ENCODE measurements around the gene RYR3. TPM values are rescaled to one million over a fixed set of nuclear protein-coding genes. Genes with fewer than 3 reads are reported as not detected.

RYR3 gene
- polyA plus RNA-seq, 2 donors = 1.0 to 1.8 TPM

DNA sequence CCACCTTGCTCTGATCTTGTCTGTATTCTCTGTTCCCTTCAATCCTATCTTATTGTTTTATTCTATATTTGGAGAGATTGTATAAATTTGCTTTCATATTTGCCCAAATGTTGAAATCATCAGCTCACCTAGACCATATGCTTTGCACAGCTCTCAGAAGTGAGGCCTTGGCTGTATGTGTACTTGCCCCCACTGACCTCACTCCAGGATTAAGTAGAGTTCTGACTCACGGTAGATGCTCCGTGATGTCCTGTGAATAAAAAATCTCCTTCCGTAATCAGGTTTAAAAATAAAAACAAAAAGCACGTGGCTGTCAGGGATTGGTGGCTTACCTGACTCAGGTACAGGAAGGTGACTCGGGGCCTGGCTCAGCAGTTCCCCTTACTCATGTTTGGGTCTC lies 162.2 kb downstream of the RYR3 start:
- H3K9me3 ChIP-seq (ENCODE audit: control insufficient read depth in 2 of 2, insufficient read depth in 1 of 2, low read depth in 1 of 2, low read length in 1 of 2) = no peaks in the 10 kb centered on the region
- H3K4me1 ChIP-seq (ENCODE audit: control insufficient read depth in 2 of 2, insufficient read depth in 2 of 2, low read length in 1 of 2) = no peaks in the 10 kb centered on the region
- H3K4me3 ChIP-seq (ENCODE audit: low read depth in 1 of 2, low read length in 2 of 2) = no peak overlapping the region
- WGBS, 2 donors = 73 to 74% methylated on average over 5 of the region's 5 CpGs
- H3K36me3 ChIP-seq (ENCODE audit: control insufficient read depth in 2 of 2, insufficient read depth in 2 of 2, low read length in 1 of 2) = no peaks in the 10 kb centered on the region
- no peaks in the 10 kb centered on the region for H3K27me3 ChIP-seq (ENCODE audit: control insufficient read depth in 1 of 2, insufficient read depth in 2 of 2, low read length in 2 of 2)
- no peak overlapping the region for H3K27ac ChIP-seq (ENCODE audit: low read depth in 2 of 2, low read length in 1 of 2)

GRCh38 chr15:33473714-33474113 lies 162.9 kb downstream of the RYR3 start:
- no peak overlapping the region for H3K4me3 ChIP-seq (ENCODE audit: low read depth in 1 of 2, low read length in 2 of 2)
- H3K36me3 ChIP-seq (ENCODE audit: control insufficient read depth in 2 of 2, insufficient read depth in 2 of 2, low read length in 1 of 2) = no peaks in the 10 kb centered on the region
- H3K4me1 ChIP-seq (ENCODE audit: control insufficient read depth in 2 of 2, insufficient read depth in 2 of 2, low read length in 1 of 2) = no peaks in the 10 kb centered on the region
- H3K9me3 ChIP-seq (ENCODE audit: control insufficient read depth in 2 of 2, insufficient read depth in 1 of 2, low read depth in 1 of 2, low read length in 1 of 2) = no peaks in the 10 kb centered on the region
- no peaks in the 10 kb centered on the region for H3K27me3 ChIP-seq (ENCODE audit: control insufficient read depth in 1 of 2, insufficient read depth in 2 of 2, low read length in 2 of 2)
- H3K27ac ChIP-seq (ENCODE audit: low read depth in 2 of 2, low read length in 1 of 2) = no peak overlapping the region
- 69 to 70% methylated on average over 4 of the region's 4 CpGs for WGBS, 2 donors

DNA sequence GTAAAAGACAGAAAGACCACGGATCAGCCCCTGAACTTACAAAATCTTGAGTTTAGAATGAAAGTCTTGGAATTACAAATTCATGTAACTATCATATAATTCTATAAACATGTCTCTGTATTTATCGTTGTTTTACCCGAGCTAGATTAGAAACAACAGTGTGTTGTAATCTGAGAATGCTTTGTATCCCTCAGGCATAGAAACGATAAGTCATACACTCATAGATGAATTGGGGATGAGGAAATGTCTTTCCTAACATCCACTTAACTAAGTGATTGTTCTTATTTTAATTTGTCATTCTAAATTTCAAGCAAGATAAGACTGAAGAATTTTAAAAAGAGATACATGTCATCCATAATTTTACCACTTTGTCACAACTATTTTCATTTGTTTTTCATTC lies 165.3 kb downstream of the RYR3 start:
- Histone ChIP-seq H3K27me3 (ENCODE audit: control insufficient read depth in 1 of 2, insufficient read depth in 2 of 2, low read length in 2 of 2) (no peaks in the 10 kb centered on the region), H3K27ac (ENCODE audit: low read depth in 2 of 2, low read length in 1 of 2) (no peak overlapping the region), H3K4me1 (ENCODE audit: control insufficient read depth in 2 of 2, insufficient read depth in 2 of 2, low read length in 1 of 2) (no peaks in the 10 kb centered on the region), H3K9me3 (ENCODE audit: control insufficient read depth in 2 of 2, insufficient read depth in 1 of 2, low read depth in 1 of 2, low read length in 1 of 2) (no peaks in the 10 kb centered on the region), H3K4me3 (ENCODE audit: low read depth in 1 of 2, low read length in 2 of 2) (no peak overlapping the region), H3K36me3 (ENCODE audit: control insufficient read depth in 2 of 2, insufficient read depth in 2 of 2, low read length in 1 of 2) (no peaks in the 10 kb centered on the region)
- 80 to 85% methylated on average over 4 of the region's 4 CpGs for WGBS, 2 donors

DNA sequence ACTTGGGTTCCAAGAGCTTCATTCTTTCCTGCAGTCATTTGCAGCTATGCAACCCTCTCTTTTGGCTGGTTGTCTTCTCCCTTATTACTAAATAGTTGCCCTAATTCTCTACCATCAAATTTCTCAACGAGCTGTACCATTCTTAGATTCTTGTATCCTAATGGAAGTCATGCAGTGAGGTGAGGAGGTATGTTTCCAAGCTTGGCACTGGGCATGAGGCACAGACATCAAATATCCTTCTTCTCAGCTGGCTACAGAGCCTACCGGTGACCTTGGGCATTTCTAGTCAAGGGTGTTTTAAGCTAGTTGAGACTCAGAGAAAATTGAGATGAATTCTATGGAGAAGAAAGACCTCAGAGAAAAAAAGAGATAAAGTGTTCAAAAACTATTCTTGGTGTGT lies 166.1 kb downstream of the RYR3 start:
- Histone ChIP-seq H3K27ac (ENCODE audit: low read depth in 2 of 2, low read length in 1 of 2) (no peak overlapping the region), H3K9me3 (ENCODE audit: control insufficient read depth in 2 of 2, insufficient read depth in 1 of 2, low read depth in 1 of 2, low read length in 1 of 2) (no peaks in the 10 kb centered on the region), H3K27me3 (ENCODE audit: control insufficient read depth in 1 of 2, insufficient read depth in 2 of 2, low read length in 2 of 2) (no peaks in the 10 kb centered on the region), H3K4me3 (ENCODE audit: low read depth in 1 of 2, low read length in 2 of 2) (no peak overlapping the region), H3K36me3 (ENCODE audit: control insufficient read depth in 2 of 2, insufficient read depth in 2 of 2, low read length in 1 of 2) (no peaks in the 10 kb centered on the region), H3K4me1 (ENCODE audit: control insufficient read depth in 2 of 2, insufficient read depth in 2 of 2, low read length in 1 of 2) (no peaks in the 10 kb centered on the region)
- 81 to 83% methylated on average over 2 of the region's 2 CpGs for WGBS, 2 donors

- H3K4me1 ChIP-seq (ENCODE audit: control insufficient read depth in 2 of 2, insufficient read depth in 2 of 2, low read length in 1 of 2) = peaks cover 0 to 2% of the 10 kb centered on the region in 2 donors
- no peak overlapping the region for H3K4me3 ChIP-seq (ENCODE audit: low read depth in 1 of 2, low read length in 2 of 2)
- no peaks in the 10 kb centered on the region for H3K27me3 ChIP-seq (ENCODE audit: control insufficient read depth in 1 of 2, insufficient read depth in 2 of 2, low read length in 2 of 2)
- H3K36me3 ChIP-seq (ENCODE audit: control insufficient read depth in 2 of 2, insufficient read depth in 2 of 2, low read length in 1 of 2) = no peaks in the 10 kb centered on the region
- no peaks in the 10 kb centered on the region for H3K9me3 ChIP-seq (ENCODE audit: control insufficient read depth in 2 of 2, insufficient read depth in 1 of 2, low read depth in 1 of 2, low read length in 1 of 2)
- no peak overlapping the region for H3K27ac ChIP-seq (ENCODE audit: low read depth in 2 of 2, low read length in 1 of 2)
- WGBS, 2 donors = 91 to 97% methylated on average over 3 of the region's 3 CpGs
Observed at GRCh38 chr15:33489335-33489734, 178.6 kb downstream of the RYR3 start.

DNA sequence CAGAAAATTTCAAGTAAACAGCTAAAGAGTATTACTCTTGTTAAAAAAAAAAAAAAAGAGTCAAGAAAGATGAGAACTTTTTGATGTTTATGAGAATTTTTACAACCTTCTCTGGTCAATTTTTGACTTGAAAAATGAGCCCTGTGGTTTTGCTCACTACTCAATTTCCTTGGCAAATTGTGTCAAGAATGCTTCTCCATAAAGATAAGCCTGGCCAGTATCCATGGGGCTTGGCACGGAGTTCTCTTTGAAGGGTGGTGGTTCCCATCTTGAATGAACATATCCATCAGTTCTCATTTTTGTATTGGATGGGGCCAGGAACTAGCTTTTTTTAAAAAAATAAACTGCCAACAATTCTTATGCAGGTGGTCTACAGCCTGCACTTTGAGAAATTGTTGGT lies 179.9 kb downstream of the RYR3 start:
- no peaks in the 10 kb centered on the region for H3K9me3 ChIP-seq (ENCODE audit: control insufficient read depth in 2 of 2, insufficient read depth in 1 of 2, low read depth in 1 of 2, low read length in 1 of 2)

GRCh38 chr15:33492434-33493052 lies 181.8 kb downstream of the RYR3 start:
- WGBS, 2 donors = 66% methylated on average over 6 of the region's 6 CpGs
- no peak overlapping the region for H3K27ac ChIP-seq (ENCODE audit: low read depth in 2 of 2, low read length in 1 of 2)
- H3K4me3 ChIP-seq (ENCODE audit: low read depth in 1 of 2, low read length in 2 of 2) = no peak overlapping the region
- no peaks in the 10 kb centered on the region for H3K36me3 ChIP-seq (ENCODE audit: control insufficient read depth in 2 of 2, insufficient read depth in 2 of 2, low read length in 1 of 2)
- H3K4me1 ChIP-seq (ENCODE audit: control insufficient read depth in 2 of 2, insufficient read depth in 2 of 2, low read length in 1 of 2) = peaks cover 0 to under 1% of the 10 kb centered on the region in 2 donors
- H3K9me3 ChIP-seq (ENCODE audit: control insufficient read depth in 2 of 2, insufficient read depth in 1 of 2, low read depth in 1 of 2, low read length in 1 of 2) = no peaks in the 10 kb centered on the region
- H3K27me3 ChIP-seq (ENCODE audit: control insufficient read depth in 1 of 2, insufficient read depth in 2 of 2, low read length in 2 of 2) = no peaks in the 10 kb centered on the region

More for the DNA sequence above, 179.9 kb downstream of the RYR3 start:
- Histone ChIP-seq H3K27ac (ENCODE audit: low read depth in 2 of 2, low read length in 1 of 2) (no peak overlapping the region), H3K4me1 (ENCODE audit: control insufficient read depth in 2 of 2, insufficient read depth in 2 of 2, low read length in 1 of 2) (peaks cover 0 to 2% of the 10 kb centered on the region in 2 donors), H3K4me3 (ENCODE audit: low read depth in 1 of 2, low read length in 2 of 2) (no peak overlapping the region), H3K36me3 (ENCODE audit: control insufficient read depth in 2 of 2, insufficient read depth in 2 of 2, low read length in 1 of 2) (no peaks in the 10 kb centered on the region), H3K27me3 (ENCODE audit: control insufficient read depth in 1 of 2, insufficient read depth in 2 of 2, low read length in 2 of 2) (no peaks in the 10 kb centered on the region)
- 69 to 73% methylated on average over 1 of the region's 1 CpG for WGBS, 2 donors

DNA sequence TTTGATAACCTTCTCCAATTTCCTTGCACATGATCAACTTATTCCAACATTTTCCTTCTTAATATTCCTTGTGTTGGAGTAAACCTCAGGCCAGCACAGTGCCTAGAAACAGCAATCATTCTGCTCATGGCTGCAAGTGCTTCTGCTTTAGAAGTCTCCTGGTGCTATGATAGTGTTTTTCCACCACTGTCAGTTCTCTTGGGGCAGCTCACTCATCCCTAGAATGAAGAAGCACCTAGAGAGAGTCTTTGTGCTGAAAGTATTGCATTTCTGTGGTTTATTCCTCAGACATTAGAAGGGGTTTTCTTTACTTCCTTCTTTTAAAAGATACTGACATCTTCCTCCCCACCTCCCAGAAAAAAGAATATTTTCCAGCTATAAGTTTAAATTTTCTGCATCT lies 183.5 kb downstream of the RYR3 start:
- no peaks in the 10 kb centered on the region for H3K27me3 ChIP-seq (ENCODE audit: control insufficient read depth in 1 of 2, insufficient read depth in 2 of 2, low read length in 2 of 2)
- no peak overlapping the region for H3K27ac ChIP-seq (ENCODE audit: low read depth in 2 of 2, low read length in 1 of 2)
- H3K4me3 ChIP-seq (ENCODE audit: low read depth in 1 of 2, low read length in 2 of 2) = no peak overlapping the region
- no peaks in the 10 kb centered on the region for H3K9me3 ChIP-seq (ENCODE audit: control insufficient read depth in 2 of 2, insufficient read depth in 1 of 2, low read depth in 1 of 2, low read length in 1 of 2)
- H3K4me1 ChIP-seq (ENCODE audit: control insufficient read depth in 2 of 2, insufficient read depth in 2 of 2, low read length in 1 of 2) = no peaks in the 10 kb centered on the region
- no peaks in the 10 kb centered on the region for H3K36me3 ChIP-seq (ENCODE audit: control insufficient read depth in 2 of 2, insufficient read depth in 2 of 2, low read length in 1 of 2)

DNA sequence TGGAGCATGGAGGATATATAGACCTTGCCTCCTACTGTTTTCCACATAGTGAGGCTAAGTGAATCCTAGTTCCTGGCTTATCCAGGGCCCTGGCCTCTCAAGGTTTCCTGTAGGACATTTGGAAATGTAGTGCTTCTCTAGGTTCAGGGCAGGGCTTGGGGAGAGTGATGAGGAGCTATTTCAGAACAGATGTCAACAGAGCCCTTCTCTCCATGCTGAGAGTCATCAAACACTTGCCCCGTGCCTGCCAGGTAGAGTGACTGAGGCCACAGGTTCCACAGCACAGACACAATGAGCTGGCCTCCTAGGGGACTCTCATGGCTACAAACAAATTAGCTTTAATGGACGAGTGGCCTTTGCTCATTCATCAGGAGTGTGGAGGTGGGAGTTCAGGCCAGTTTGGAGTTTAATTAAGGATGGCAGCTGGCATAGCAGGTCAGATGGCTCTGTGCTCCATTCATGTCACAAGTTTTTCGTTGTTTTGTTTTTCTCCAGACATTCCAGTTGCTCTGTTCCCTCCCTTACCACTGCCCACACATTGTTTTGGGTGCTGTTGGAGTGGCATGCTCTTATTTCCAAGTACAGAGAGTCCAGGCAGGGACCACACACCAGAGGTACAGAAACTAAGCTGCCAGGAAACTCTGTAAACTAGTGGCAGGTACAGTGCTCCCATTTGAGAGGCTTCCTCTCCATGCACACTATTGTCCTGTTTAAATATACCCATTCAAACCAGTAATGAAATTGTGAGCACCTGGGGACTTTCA lies 189.8 kb downstream of the RYR3 start:
- H3K27ac ChIP-seq (ENCODE audit: low read depth in 2 of 2, low read length in 1 of 2) = no peak overlapping the region
- H3K4me3 ChIP-seq (ENCODE audit: low read depth in 1 of 2, low read length in 2 of 2) = no peak overlapping the region
- H3K4me1 ChIP-seq (ENCODE audit: control insufficient read depth in 2 of 2, insufficient read depth in 2 of 2, low read length in 1 of 2) = no peaks in the 10 kb centered on the region
- H3K27me3 ChIP-seq (ENCODE audit: control insufficient read depth in 1 of 2, insufficient read depth in 2 of 2, low read length in 2 of 2) = no peaks in the 10 kb centered on the region
- WGBS, 2 donors = 52 to 60% methylated on average over 3 of the region's 3 CpGs
- H3K36me3 ChIP-seq (ENCODE audit: control insufficient read depth in 2 of 2, insufficient read depth in 2 of 2, low read length in 1 of 2) = no peaks in the 10 kb centered on the region
- no peaks in the 10 kb centered on the region for H3K9me3 ChIP-seq (ENCODE audit: control insufficient read depth in 2 of 2, insufficient read depth in 1 of 2, low read depth in 1 of 2, low read length in 1 of 2)

DNA sequence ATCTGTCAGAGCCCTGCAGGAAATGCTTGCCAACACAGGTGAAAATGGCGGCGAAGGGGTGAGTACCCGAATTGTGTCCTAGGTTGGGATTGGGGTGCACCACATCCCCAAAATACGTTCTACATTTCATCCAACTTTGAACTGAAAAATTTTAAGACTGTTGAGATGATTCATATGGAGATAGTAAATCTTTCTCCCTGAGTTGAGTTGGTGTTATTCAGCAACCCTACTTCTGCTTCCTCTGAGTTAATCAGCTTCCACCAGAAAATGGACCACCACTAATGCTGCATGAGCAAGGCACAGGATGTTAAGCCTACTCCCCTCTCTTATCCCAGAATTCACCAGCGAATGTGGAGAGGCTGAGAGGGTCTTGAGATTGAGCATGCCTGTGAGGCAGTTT lies 192.9 kb downstream of the RYR3 start:
- Histone ChIP-seq H3K27ac (ENCODE audit: low read depth in 2 of 2, low read length in 1 of 2) (no peak overlapping the region), H3K9me3 (ENCODE audit: control insufficient read depth in 2 of 2, insufficient read depth in 1 of 2, low read depth in 1 of 2, low read length in 1 of 2) (no peaks in the 10 kb centered on the region), H3K36me3 (ENCODE audit: control insufficient read depth in 2 of 2, insufficient read depth in 2 of 2, low read length in 1 of 2) (no peaks in the 10 kb centered on the region), H3K4me1 (ENCODE audit: control insufficient read depth in 2 of 2, insufficient read depth in 2 of 2, low read length in 1 of 2) (no peaks in the 10 kb centered on the region), H3K4me3 (ENCODE audit: low read depth in 1 of 2, low read length in 2 of 2) (no peak overlapping the region), H3K27me3 (ENCODE audit: control insufficient read depth in 1 of 2, insufficient read depth in 2 of 2, low read length in 2 of 2) (peaks cover 0 to 3% of the 10 kb centered on the region in 2 donors)
- 69 to 71% methylated on average over 5 of the region's 5 CpGs for WGBS, 2 donors
